ENCODE data around the gene ST6GALNAC3. TPM values are rescaled to one million over a fixed set of nuclear protein-coding genes. Genes with fewer than 3 reads are reported as not detected.

Gene ST6GALNAC3
- total and polyA plus RNA-seq, 4 donors = 0.50 to 20.2 (median 5.9) TPM

DNA sequence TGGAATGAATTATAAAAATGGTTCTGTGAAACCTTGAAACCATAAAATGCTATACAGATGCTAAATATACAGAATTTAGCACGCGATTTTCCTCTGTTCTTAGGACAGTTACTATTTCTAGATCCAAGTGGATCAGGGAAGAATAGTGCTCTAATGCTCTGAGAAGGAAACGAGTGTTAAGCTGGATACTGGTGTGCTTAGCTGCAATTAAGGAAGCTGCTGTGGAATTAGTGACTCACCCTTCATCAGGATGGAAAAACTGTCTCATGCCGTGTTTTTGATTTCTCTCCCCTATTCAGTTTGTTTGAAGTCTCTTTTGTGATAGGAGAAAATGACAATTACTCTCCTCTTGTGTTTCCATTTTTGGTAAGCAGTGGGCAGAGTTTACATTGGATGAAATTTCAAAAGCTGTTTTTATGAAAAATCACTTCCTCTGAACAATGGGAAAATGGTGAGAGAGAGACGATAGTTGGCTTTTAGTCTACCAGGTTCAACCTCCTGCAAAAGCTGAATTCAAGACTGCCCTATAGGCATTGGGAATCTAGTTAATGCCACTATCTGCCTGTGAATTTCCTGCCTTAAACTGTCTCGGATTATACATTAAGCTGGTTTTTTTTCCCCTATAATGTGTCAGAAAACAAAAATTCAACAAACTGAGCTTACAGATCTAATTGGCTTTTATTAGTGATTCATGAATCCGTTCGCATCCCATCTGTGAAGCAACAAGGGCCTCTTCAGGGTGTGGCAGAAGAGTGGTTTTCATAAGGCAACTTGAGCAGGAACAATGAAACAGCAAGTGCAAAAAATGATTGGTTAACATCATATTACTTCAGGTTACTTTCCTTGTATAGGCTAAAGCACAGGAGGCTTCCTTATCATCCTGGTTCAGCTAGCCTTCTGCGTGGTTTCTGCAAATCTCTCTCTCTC lies 179.8 kb downstream of the ST6GALNAC3 start:
- Histone ChIP-seq H3K4me3 (ENCODE audit: low read length in 2 of 2) (no peak overlapping the region), H3K9me3 (ENCODE audit: control insufficient read depth, low read length) (no peaks in the 10 kb centered on the region), H3K27ac (ENCODE audit: low read depth in 1 of 2, low read length in 2 of 2) (no peak overlapping the region), H3K4me1 (ENCODE audit: control insufficient read depth in 1 of 2, insufficient read depth in 2 of 2, low read length in 2 of 2) (peaks cover 1 to 3% of the 10 kb centered on the region in 2 donors), H3K36me3 (ENCODE audit: control insufficient read depth in 1 of 2, insufficient read depth in 2 of 2, low read length in 1 of 2) (no peaks in the 10 kb centered on the region), H3K27me3 (ENCODE audit: control insufficient read depth in 1 of 2, insufficient read depth in 2 of 2, low read length in 1 of 2) (no peaks in the 10 kb centered on the region)
- 50 to 55% methylated on average over 9 of the region's 9 CpGs for WGBS, 2 donors
- intact Hi-C loops (cut with DNase I) = no loop called here
- no peak for ATAC-seq (ENCODE audit: low FRiP score)
- no peak for DNase-seq

DNA sequence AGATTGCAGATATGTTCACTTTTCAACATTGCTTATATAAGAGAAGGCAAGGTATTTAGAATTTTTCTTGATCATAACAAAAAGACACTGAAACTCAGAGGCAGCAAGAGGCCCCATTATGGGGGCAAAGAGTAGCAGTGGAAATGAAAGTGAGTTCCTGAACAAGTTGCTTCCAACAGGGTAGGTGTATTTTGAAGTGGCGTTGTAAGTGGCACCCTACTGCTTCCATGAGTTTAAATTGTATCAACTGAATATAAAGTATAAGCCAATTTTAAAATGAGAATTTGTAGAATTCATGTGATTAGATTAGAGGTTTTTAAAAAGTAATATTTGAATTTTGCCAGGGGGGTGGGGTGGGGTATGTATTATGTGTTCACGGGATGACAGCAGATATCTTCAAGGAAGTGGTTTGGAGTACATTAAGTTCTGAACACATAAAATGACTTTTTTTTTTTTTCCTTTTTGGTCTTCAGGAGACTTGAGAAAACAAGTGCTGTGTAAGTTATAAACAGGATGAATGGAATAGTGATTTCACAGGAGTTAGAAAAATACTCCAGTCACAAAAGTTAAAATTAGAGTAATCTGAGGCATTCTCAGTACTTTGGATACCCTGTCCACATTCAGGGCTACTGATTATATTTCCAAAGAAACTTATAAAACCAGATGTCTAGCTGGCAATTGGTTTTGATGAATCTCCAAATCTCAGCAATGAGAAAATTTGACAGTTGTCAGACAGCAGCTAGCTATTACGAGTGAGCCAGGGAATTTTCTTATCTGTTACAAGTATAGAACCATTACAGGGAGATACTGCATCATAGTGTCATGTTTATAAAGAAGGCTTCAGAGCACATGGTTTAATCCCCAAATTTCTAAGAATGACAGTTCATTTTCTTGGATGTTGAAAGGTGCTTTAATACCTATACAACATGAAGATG lies 182.0 kb downstream of the ST6GALNAC3 start:
- H3K27me3 ChIP-seq (ENCODE audit: control insufficient read depth in 1 of 2, insufficient read depth in 2 of 2, low read length in 1 of 2) = no peaks in the 10 kb centered on the region
- intact Hi-C loops (cut with DNase I) = no loop called here
- no peak overlapping the region for H3K4me3 ChIP-seq (ENCODE audit: low read length in 2 of 2)
- 72 to 74% methylated on average over 3 of the region's 3 CpGs for WGBS, 2 donors
- no peak overlapping the region for H3K27ac ChIP-seq (ENCODE audit: low read depth in 1 of 2, low read length in 2 of 2)
- H3K4me1 ChIP-seq (ENCODE audit: control insufficient read depth in 1 of 2, insufficient read depth in 2 of 2, low read length in 2 of 2) = peaks cover 1 to 3% of the 10 kb centered on the region in 2 donors
- no peaks in the 10 kb centered on the region for H3K9me3 ChIP-seq (ENCODE audit: control insufficient read depth, low read length)
- H3K36me3 ChIP-seq (ENCODE audit: control insufficient read depth in 1 of 2, insufficient read depth in 2 of 2, low read length in 1 of 2) = no peaks in the 10 kb centered on the region
- DNase-seq (no peak), ATAC-seq (ENCODE audit: low FRiP score) (no peak)

DNA sequence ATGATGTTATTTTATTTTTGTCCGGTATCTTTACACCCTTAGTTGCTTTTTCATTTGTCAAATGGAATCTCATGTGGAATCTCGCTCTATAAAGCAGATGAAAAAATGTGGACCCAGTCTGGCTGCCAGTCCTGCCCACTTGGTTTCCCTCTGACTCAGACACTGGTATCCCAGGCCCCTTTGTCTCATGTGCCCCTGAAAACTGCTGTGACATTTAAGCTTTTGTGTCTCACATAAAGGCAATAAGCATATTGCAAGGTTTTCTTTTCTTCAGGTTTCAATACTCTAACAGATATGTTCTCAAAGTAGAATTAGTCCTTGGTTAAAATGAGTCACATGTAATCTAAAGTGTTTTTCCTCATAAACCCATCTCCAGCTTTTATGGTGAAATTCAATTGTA lies 183.3 kb downstream of the ST6GALNAC3 start:
- DNase-seq (no peak), ATAC-seq (ENCODE audit: low FRiP score) (no peak)
- Histone ChIP-seq H3K27ac (ENCODE audit: low read depth in 1 of 2, low read length in 2 of 2) (no peak overlapping the region), H3K27me3 (ENCODE audit: control insufficient read depth in 1 of 2, insufficient read depth in 2 of 2, low read length in 1 of 2) (no peaks in the 10 kb centered on the region), H3K9me3 (ENCODE audit: control insufficient read depth, low read length) (no peaks in the 10 kb centered on the region), H3K4me3 (ENCODE audit: low read length in 2 of 2) (no peak overlapping the region), H3K4me1 (ENCODE audit: control insufficient read depth in 1 of 2, insufficient read depth in 2 of 2, low read length in 2 of 2) (peaks cover 0 to 1% of the 10 kb centered on the region in 2 donors), H3K36me3 (ENCODE audit: control insufficient read depth in 1 of 2, insufficient read depth in 2 of 2, low read length in 1 of 2) (no peaks in the 10 kb centered on the region)
- 89 to 97% methylated on average over 2 of the region's 2 CpGs for WGBS, 2 donors
- intact Hi-C loops (cut with DNase I) = no loop called here

DNA sequence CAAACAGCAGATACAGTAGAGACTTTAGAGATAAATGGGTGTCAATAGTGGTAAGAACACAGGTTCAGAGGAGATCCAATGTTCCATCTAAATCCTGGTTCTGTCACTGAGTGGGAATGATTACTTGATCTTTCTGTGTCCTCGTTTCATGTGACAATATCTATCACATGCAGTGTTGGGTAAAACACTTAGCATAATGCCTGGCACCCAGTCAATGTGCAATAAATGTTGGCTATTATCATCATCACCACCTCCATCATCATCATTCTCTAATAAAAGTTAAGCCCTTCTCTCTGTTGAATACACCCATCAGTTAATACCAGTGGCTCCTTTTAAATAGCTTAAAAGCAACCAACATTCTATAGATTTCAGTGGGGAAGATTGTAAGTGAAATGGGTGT lies 184.7 kb downstream of the ST6GALNAC3 start:
- 92 to 95% methylated on average over 1 of the region's 1 CpG for WGBS, 2 donors
- no peak overlapping the region for H3K4me3 ChIP-seq (ENCODE audit: low read length in 2 of 2)
- ATAC-seq (ENCODE audit: low FRiP score) = no peak
- no peaks in the 10 kb centered on the region for H3K36me3 ChIP-seq (ENCODE audit: control insufficient read depth in 1 of 2, insufficient read depth in 2 of 2, low read length in 1 of 2)
- no peaks in the 10 kb centered on the region for H3K4me1 ChIP-seq (ENCODE audit: control insufficient read depth in 1 of 2, insufficient read depth in 2 of 2, low read length in 2 of 2)
- DNase-seq = no peak
- H3K27ac ChIP-seq (ENCODE audit: low read depth in 1 of 2, low read length in 2 of 2) = no peak overlapping the region
- no peaks in the 10 kb centered on the region for H3K27me3 ChIP-seq (ENCODE audit: control insufficient read depth in 1 of 2, insufficient read depth in 2 of 2, low read length in 1 of 2)
- intact Hi-C loops (cut with DNase I) = no loop called here
- no peaks in the 10 kb centered on the region for H3K9me3 ChIP-seq (ENCODE audit: control insufficient read depth, low read length)

DNA sequence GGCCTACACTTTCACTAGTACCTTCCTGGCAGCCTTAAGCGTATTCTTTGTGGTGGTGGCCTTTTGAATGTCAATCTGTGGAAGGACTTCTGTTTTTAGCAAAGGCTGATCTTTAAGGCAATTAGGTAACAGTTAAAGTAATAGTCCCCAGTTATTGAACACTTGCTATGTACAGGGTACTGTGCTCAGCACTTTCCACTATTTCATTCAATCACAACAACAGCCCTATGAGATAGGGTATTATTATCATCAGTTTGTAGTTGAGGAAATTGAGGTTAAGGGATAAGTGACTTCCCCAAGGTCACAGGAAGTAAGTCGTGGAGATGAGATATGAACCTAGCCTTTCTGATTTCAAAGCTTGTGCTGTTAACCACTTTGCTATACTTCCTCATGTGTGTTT lies 185.7 kb downstream of the ST6GALNAC3 start:
- Histone ChIP-seq H3K4me1 (ENCODE audit: control insufficient read depth in 1 of 2, insufficient read depth in 2 of 2, low read length in 2 of 2) (no peaks in the 10 kb centered on the region), H3K27me3 (ENCODE audit: control insufficient read depth in 1 of 2, insufficient read depth in 2 of 2, low read length in 1 of 2) (no peaks in the 10 kb centered on the region), H3K36me3 (ENCODE audit: control insufficient read depth in 1 of 2, insufficient read depth in 2 of 2, low read length in 1 of 2) (no peaks in the 10 kb centered on the region), H3K4me3 (ENCODE audit: low read length in 2 of 2) (no peak overlapping the region), H3K9me3 (ENCODE audit: control insufficient read depth, low read length) (no peaks in the 10 kb centered on the region), H3K27ac (ENCODE audit: low read depth in 1 of 2, low read length in 2 of 2) (no peak overlapping the region)
- 86 to 91% methylated on average over 2 of the region's 2 CpGs for WGBS, 2 donors
- intact Hi-C loops (cut with DNase I) = no loop called here
- DNase-seq = no peak
- no peak for ATAC-seq (ENCODE audit: low FRiP score)

DNA sequence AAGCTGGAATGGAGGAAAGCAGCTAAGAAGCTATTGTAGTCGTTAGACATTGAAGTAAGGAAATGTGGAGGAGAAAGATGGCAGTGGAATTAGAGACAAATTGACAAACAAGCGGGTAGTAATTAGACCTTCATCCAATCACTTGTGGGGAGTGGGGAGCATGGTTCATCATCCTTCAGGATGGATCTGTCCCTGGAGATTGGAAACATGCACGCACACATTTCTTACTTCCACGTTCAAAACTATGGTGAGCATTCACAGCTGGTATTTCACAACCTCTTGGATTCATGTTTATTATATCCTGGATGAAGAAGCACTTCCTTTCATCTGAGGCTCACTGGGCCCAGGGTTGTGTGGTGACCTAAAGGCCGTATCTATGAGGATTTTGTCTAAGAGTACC lies 188.1 kb downstream of the ST6GALNAC3 start:
- no peak overlapping the region for H3K4me3 ChIP-seq (ENCODE audit: low read length in 2 of 2)
- no peaks in the 10 kb centered on the region for H3K9me3 ChIP-seq (ENCODE audit: control insufficient read depth, low read length)
- ATAC-seq (ENCODE audit: low FRiP score) (no peak), DNase-seq (no peak)
- H3K4me1 ChIP-seq (ENCODE audit: control insufficient read depth in 1 of 2, insufficient read depth in 2 of 2, low read length in 2 of 2) = no peaks in the 10 kb centered on the region
- no peak overlapping the region for H3K27ac ChIP-seq (ENCODE audit: low read depth in 1 of 2, low read length in 2 of 2)
- intact Hi-C loops (cut with DNase I) = no loop called here
- no peaks in the 10 kb centered on the region for H3K36me3 ChIP-seq (ENCODE audit: control insufficient read depth in 1 of 2, insufficient read depth in 2 of 2, low read length in 1 of 2)
- WGBS, 2 donors = 90 to 92% methylated on average over 5 of the region's 5 CpGs
- no peaks in the 10 kb centered on the region for H3K27me3 ChIP-seq (ENCODE audit: control insufficient read depth in 1 of 2, insufficient read depth in 2 of 2, low read length in 1 of 2)

DNA sequence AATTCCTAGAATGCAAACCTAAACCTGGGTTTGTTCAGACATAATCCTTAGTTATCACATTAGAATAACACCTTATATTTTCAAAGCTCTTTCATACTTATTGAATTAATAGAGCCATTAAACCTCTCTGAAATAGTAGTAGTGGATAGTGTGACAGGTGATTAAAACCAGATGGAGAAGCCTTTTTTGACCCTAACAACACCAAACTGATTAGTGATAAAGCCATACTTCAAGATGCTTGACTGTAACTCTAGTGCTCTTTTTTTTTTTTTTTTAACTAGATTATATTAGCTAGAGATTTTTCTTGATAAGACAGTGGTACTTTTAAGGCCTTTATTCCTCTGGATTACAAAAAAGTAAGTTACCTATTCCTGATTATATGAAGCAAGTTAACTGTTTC lies 190.1 kb downstream of the ST6GALNAC3 start:
- DNase-seq (no peak), ATAC-seq (ENCODE audit: low FRiP score) (no peak)
- Histone ChIP-seq H3K9me3 (ENCODE audit: control insufficient read depth, low read length) (no peaks in the 10 kb centered on the region), H3K27ac (ENCODE audit: low read depth in 1 of 2, low read length in 2 of 2) (no peak overlapping the region), H3K36me3 (ENCODE audit: control insufficient read depth in 1 of 2, insufficient read depth in 2 of 2, low read length in 1 of 2) (no peaks in the 10 kb centered on the region), H3K27me3 (ENCODE audit: control insufficient read depth in 1 of 2, insufficient read depth in 2 of 2, low read length in 1 of 2) (no peaks in the 10 kb centered on the region), H3K4me1 (ENCODE audit: control insufficient read depth in 1 of 2, insufficient read depth in 2 of 2, low read length in 2 of 2) (no peaks in the 10 kb centered on the region), H3K4me3 (ENCODE audit: low read length in 2 of 2) (no peak overlapping the region)
- intact Hi-C loops (cut with DNase I) = no loop called here

DNA sequence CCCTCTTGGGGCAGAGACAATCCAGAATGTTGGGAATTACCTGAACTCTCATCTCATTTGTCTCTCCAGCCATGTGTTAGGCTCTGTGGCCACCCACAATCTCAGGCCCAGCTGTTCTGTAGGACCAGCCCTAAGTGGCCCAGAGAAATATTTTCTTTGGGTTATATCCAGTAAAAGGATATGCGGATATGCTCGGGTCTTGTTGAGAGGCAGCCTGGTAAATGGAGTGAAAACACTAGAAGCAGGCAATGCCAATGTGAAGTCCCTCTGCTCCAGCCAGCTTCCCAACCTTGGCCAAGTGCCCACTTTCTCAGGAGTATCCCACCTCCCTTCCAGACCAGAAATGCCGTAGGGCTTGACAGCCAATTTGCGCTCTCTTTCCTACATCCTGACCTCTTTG lies 192.2 kb downstream of the ST6GALNAC3 start:
- Histone ChIP-seq H3K4me1 (ENCODE audit: control insufficient read depth in 1 of 2, insufficient read depth in 2 of 2, low read length in 2 of 2) (no peaks in the 10 kb centered on the region), H3K9me3 (ENCODE audit: control insufficient read depth, low read length) (no peaks in the 10 kb centered on the region), H3K36me3 (ENCODE audit: control insufficient read depth in 1 of 2, insufficient read depth in 2 of 2, low read length in 1 of 2) (no peaks in the 10 kb centered on the region), H3K4me3 (ENCODE audit: low read length in 2 of 2) (no peak overlapping the region), H3K27ac (ENCODE audit: low read depth in 1 of 2, low read length in 2 of 2) (no peak overlapping the region), H3K27me3 (ENCODE audit: control insufficient read depth in 1 of 2, insufficient read depth in 2 of 2, low read length in 1 of 2) (no peaks in the 10 kb centered on the region)
- intact Hi-C loops (cut with DNase I) = no loop called here
- DNase-seq (no peak), ATAC-seq (ENCODE audit: low FRiP score) (no peak)
- WGBS, 2 donors = 42 to 44% methylated on average over 4 of the region's 4 CpGs

Measured in aorta (tissue), 5 donors.